ENCODE measurements around the gene TTC38. TPM values are rescaled to one million over a fixed set of nuclear protein-coding genes. Genes with fewer than 3 reads are reported as not detected.
A peak's percentile ranks its signal among the peaks of the same experiment; 100 is the strongest.

TTC38 gene
- total RNA-seq, 6 donors from 2014 or later = 23.7 to 84.9 (median 34.3) TPM

DNA sequence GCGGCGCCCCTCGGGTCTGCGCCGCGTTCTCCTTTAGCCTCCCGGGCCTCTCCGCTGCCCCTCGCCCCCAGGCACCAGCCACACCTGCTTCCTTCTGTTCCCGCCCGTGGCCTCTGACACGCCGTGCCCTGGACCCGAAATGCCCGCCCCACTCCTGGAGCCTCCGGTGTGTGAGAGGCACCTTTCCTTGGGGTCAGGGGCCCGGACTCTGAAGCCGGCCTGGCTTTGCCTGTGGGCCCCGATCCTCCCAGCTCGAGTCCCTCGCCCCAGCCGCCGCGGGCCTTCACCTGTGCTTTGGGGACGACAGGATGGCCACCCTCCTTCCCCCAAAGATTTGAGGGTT is 17.1 kb upstream of the TTC38 start:
- ATAC-seq (ENCODE audit: low FRiP score in 2 of 2) (peak in 1 of 2 donors; percentile 30), DNase-seq (no peak)
- TF ChIP-seq, protein P1, sequence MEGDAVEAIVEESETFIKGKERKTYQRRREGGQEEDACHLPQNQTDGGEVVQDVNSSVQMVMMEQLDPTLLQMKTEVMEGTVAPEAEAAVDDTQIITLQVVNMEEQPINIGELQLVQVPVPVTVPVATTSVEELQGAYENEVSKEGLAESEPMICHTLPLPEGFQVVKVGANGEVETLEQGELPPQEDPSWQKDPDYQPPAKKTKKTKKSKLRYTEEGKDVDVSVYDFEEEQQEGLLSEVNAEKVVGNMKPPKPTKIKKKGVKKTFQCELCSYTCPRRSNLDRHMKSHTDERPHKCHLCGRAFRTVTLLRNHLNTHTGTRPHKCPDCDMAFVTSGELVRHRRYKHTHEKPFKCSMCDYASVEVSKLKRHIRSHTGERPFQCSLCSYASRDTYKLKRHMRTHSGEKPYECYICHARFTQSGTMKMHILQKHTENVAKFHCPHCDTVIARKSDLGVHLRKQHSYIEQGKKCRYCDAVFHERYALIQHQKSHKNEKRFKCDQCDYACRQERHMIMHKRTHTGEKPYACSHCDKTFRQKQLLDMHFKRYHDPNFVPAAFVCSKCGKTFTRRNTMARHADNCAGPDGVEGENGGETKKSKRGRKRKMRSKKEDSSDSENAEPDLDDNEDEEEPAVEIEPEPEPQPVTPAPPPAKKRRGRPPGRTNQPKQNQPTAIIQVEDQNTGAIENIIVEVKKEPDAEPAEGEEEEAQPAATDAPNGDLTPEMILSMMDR (IDR thresholded peaks at IDR 0.05) = no peak
- Histone ChIP-seq H3K9me3 (no peaks in the 10 kb centered on the region), H3K27me3 (no peaks in the 10 kb centered on the region), H3K4me1 (peaks cover 12 to 24% (median 20%) of the 10 kb centered on the region in 4 donors), H3K27ac (peak overlapping the region; percentile 81 to 90 (median 86)), H3K36me3 (peaks cover 0 to 4% (median 0%) of the 10 kb centered on the region in 4 donors), H3K4me3 (peak overlapping the region; percentile 63 to 95 (median 74))
- 10 to 60% methylated on average over 1 to 20 of the region's 25 CpGs for WGBS, 2 donors

GRCh38 chr22:46251266-46251665 is 16.5 kb upstream of the TTC38 start:
- no peak for ATAC-seq (ENCODE audit: low FRiP score in 2 of 2)
- Histone ChIP-seq H3K9me3 (no peaks in the 10 kb centered on the region), H3K27me3 (no peaks in the 10 kb centered on the region), H3K4me3 (peak overlapping the region in 3 of 4 donors; percentile 63 to 95 (median 81)), H3K27ac (peak overlapping the region in 2 of 4 donors; percentile 84 to 87), H3K36me3 (peaks cover 0 to 4% (median 0%) of the 10 kb centered on the region in 4 donors), H3K4me1 (peaks cover 12 to 24% (median 20%) of the 10 kb centered on the region in 4 donors)
- TF ChIP-seq EP300 (IDR thresholded peaks at IDR 0.05) (no peak), POLR2A (IDR thresholded peaks at IDR 0.05) (no peak), POLR2AphosphoS5 (IDR thresholded peaks at IDR 0.05) (no peak)
- TF ChIP-seq, protein P1 (IDR thresholded peaks at IDR 0.05) = no peak
- no peak for DNase-seq
- WGBS, 2 donors = 85 to 90% methylated on average over 7 of the region's 7 CpGs

GRCh38 chr22:46251816-46252380 is 15.9 kb upstream of the TTC38 start:
- no peaks in the 10 kb centered on the region for H3K9me3 ChIP-seq
- no peak overlapping the region for H3K27ac ChIP-seq
- DNase-seq (no peak), ATAC-seq (ENCODE audit: low FRiP score in 2 of 2) (no peak)
- WGBS, 2 donors = 89 to 94% methylated on average over 9 of the region's 9 CpGs
- H3K4me1 ChIP-seq = peaks cover 12 to 24% (median 20%) of the 10 kb centered on the region in 4 donors
- no peak for TF ChIP-seq EP300 (IDR thresholded peaks at IDR 0.05)
- no peak for TF ChIP-seq POLR2AphosphoS5 (IDR thresholded peaks at IDR 0.05)
- TF ChIP-seq, protein P1 (IDR thresholded peaks at IDR 0.05) = no peak
- no peak for TF ChIP-seq POLR2A (IDR thresholded peaks at IDR 0.05)
- no peak overlapping the region for H3K4me3 ChIP-seq
- H3K27me3 ChIP-seq = no peaks in the 10 kb centered on the region
- peaks cover 0 to under 1% (median 0%) of the 10 kb centered on the region in 4 donors for H3K36me3 ChIP-seq

DNA sequence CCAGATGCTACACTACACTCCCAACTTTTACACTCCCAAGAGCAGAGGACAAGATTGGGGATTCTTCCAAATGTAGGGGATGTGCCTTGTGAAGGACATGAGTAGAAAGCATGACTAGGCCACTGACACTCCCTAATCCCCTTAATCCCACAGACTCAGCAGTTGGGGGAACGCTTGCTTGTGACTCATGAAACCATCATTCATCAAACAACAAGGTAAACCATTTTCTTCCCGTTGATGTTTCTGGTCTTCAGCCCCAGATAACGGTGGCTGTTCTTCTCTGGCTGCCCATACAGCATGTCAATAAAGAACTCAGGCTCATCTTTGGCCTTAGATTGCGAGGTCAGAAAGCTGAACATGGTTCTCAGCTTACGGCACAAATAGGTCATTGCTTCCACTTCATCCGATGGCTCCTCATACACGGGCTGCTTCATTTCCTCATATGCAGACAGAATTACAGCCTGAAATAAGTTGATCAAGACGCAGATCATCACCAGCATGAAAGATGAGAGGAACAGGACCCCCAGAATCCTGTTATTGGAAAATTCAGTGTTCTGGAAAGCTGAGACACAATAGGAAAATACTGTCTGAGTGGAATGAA is 11.3 kb upstream of the TTC38 start:
- ATAC-seq (ENCODE audit: low FRiP score in 2 of 2) (no peak), DNase-seq (no peak)
- Histone ChIP-seq H3K4me3 (no peak overlapping the region), H3K4me1 (peaks cover 0 to 3% (median 2%) of the 10 kb centered on the region in 4 donors), H3K27me3 (no peaks in the 10 kb centered on the region), H3K9me3 (no peaks in the 10 kb centered on the region), H3K36me3 (no peaks in the 10 kb centered on the region), H3K27ac (no peak overlapping the region)
- TF ChIP-seq, protein P1 (IDR thresholded peaks at IDR 0.05) = no peak
- TF ChIP-seq POLR2A (IDR thresholded peaks at IDR 0.05) (no peak), EP300 (IDR thresholded peaks at IDR 0.05) (no peak), POLR2AphosphoS5 (IDR thresholded peaks at IDR 0.05) (no peak)
- 87 to 88% methylated on average over 8 of the region's 8 CpGs for WGBS, 2 donors

DNA sequence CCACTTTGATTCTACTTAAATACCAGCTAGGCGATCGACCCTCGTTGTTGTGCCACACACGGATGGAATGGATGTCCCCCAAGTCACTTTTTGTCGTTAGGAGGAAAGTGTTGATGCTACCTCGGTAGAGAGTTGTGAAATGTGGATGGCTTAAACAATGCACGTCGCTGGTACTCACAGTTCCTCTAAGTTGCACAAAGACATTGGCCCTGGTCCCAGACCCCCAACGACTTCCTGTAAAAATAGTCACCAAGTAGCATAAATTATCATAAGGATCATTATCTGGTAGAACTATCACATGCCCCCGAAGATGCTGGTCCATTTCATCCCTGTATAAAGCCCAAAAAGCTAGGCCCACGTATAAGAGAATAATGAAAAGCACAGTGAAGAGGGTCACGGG is 8.4 kb upstream of the TTC38 start:
- H3K27ac ChIP-seq = no peak overlapping the region

More for the DNA sequence above, 8.4 kb upstream of the TTC38 start:
- TF ChIP-seq POLR2AphosphoS5 (IDR thresholded peaks at IDR 0.05) (no peak), EP300 (IDR thresholded peaks at IDR 0.05) (no peak), POLR2A (IDR thresholded peaks at IDR 0.05) (no peak)
- TF ChIP-seq, protein P1 (IDR thresholded peaks at IDR 0.05) = no peak
- Histone ChIP-seq H3K27me3 (no peaks in the 10 kb centered on the region), H3K9me3 (no peaks in the 10 kb centered on the region), H3K36me3 (no peaks in the 10 kb centered on the region), H3K4me1 (peaks cover 0 to 8% (median 4%) of the 10 kb centered on the region in 4 donors), H3K4me3 (no peak overlapping the region)
- DNase-seq = no peak
- no peak for ATAC-seq (ENCODE audit: low FRiP score in 2 of 2)
- WGBS, 2 donors = 61 to 70% methylated on average over 12 of the region's 12 CpGs
